VCaP (cell line): ENCODE results near the gene CNMD.

Experiments used
- H3K27ac ChIP-seq: fragments of 450-650 bp; 2 replicates; pipeline ENCODE4 v1.5.1; 2017
- TF ChIP-seq, protein P1 (sequence below): fragments of 450-650 bp; conservative IDR thresholded peaks from 2 replicates; pipeline ENCODE4 v1.5.1; 2017; ENCODE audit warnings: mild to moderate bottlenecking, moderate library complexity

Gene CNMD

DNA sequence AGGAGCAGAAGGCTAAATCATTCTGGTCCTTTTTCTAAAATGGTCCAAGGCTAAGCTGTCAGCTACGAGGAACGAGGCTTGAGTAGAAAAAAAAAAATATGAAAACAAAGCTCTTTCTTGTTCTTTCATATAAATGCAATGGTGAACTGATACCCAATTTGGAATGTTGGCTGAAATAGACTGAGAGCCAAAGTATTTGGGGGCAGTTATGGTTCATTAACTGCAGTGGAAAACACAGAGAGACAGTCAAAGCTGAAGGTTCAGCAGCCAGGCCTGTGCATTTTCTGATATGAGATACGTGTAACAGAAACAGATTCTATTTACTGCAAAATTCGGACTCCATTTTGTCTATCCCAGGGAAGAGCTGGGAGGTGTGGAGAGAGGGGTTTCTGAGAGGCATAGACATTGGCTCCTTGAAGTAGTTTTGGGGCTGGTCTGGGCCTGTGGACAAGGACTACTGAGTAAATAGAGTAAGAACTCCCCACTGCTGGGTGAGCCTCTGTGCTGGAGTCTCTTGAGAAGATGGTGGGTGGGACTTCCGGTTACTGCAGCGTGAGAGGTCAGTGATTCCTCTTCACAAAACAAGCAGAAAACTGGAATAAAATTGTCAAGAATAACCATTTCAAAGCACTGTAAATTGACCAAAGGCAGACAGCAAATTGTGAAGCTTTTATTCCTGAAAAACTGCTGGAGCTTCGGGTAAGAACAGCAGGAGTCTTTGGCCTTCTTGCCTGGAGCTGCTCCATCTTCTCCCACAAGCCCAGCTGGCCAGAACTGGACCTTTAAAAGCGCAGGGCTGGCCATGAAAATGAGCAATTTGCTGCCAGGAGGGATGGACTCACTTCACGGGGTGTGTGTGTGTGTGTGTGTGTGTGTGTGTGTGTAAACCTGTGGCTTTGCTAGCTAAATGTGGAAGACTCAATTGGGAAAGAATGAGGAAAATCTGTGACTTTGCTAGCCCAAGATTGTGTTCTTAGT lies 43.1 kb upstream of the CNMD start:
- TF ChIP-seq, protein P1, sequence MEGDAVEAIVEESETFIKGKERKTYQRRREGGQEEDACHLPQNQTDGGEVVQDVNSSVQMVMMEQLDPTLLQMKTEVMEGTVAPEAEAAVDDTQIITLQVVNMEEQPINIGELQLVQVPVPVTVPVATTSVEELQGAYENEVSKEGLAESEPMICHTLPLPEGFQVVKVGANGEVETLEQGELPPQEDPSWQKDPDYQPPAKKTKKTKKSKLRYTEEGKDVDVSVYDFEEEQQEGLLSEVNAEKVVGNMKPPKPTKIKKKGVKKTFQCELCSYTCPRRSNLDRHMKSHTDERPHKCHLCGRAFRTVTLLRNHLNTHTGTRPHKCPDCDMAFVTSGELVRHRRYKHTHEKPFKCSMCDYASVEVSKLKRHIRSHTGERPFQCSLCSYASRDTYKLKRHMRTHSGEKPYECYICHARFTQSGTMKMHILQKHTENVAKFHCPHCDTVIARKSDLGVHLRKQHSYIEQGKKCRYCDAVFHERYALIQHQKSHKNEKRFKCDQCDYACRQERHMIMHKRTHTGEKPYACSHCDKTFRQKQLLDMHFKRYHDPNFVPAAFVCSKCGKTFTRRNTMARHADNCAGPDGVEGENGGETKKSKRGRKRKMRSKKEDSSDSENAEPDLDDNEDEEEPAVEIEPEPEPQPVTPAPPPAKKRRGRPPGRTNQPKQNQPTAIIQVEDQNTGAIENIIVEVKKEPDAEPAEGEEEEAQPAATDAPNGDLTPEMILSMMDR = no peak
- H3K27ac ChIP-seq = no peak overlapping the region

- TF ChIP-seq, protein P1 = no peak
- H3K27ac ChIP-seq = no peak overlapping the region
These were observed 41.0 kb upstream of the CNMD start for GRCh38 chr13:52780611-52781010.

DNA sequence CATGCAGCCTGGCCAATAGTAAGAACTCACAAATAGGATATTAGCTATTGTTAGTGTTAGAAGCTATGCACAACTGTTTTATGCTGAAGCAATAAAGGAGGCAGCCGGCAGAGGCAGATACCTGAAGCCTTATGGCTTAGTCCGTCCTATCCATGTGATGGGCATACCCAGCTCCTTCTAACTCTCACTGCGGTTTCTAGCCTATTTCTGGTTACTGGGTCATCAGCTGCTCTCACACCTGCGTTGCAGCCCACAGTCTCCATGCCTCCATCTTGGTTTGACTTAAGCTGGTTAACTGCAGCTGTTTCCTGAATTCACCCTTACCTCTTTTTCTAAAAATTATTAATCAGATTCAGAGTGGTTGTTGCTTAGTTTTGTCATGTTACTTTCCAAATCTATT lies 40.5 kb upstream of the CNMD start:
- TF ChIP-seq, protein P1 = no peak

GRCh38 chr13:52779103-52779502 lies 39.5 kb upstream of the CNMD start:
- TF ChIP-seq, protein P1 = no peak

More for the DNA sequence above, 40.5 kb upstream of the CNMD start:
- no peak overlapping the region for H3K27ac ChIP-seq

GRCh38 chr13:52776726-52777125 lies 37.1 kb upstream of the CNMD start:
- TF ChIP-seq, protein P1 = no peak
- no peak overlapping the region for H3K27ac ChIP-seq

More at GRCh38 chr13:52779103-52779502, 39.5 kb upstream of the CNMD start:
- no peak overlapping the region for H3K27ac ChIP-seq

DNA sequence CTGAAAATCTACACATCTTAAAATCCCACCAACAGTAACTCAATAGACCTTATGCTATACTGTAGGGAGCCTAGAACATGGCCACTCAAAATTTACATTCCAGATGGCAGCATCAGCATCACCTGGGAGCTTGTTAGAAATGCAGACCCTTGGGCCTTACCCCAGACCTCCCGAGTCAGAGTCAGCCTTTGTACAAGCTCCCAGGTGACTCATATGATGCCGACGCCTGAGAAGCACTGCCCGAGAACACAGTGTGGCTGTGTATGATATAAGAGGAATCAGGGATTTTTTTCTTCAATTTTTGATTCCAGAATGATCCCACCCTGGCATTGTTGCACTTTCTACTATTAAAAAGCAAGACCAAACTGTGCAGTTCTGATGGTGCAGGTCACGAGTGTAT lies 35.9 kb upstream of the CNMD start:
- H3K27ac ChIP-seq = no peak overlapping the region
- TF ChIP-seq, protein P1 = no peak

- no peak overlapping the region for H3K27ac ChIP-seq
- TF ChIP-seq, protein P1 = no peak
These were observed 28.4 kb upstream of the CNMD start for GRCh38 chr13:52767949-52768516.
